CD4-positive, CD25-positive, alpha-beta regulatory T cell (primary cell): Measurements from ENCODE around the gene SETBP1. TPM values are rescaled to one million over a fixed set of nuclear protein-coding genes. Genes with fewer than 3 reads are reported as not detected.

Source experiments
- ATAC-seq, 2 donors: fragments of 150-1000 bp; cut with Tn5 transposase; one replicate each; pipeline ENCODE4 v1.10.0; 2021; ENCODE audit warnings: low read depth in 2 of 2, moderate number of reproducible peaks in 2 of 2, moderate library complexity in 1 of 2
- DNase-seq, 3 donors: peaks; one replicate each; pipeline versions ENCODE4 v3.0.0 to v3.0.0-alpha.2; 2012 to 2022; ENCODE audit warnings: mixed read lengths in 1 of 3
- H3K27ac ChIP-seq: one replicate; pipeline ENCODE4 v1.7.0; 2013; ENCODE audit warnings: mild to moderate bottlenecking, low read length; ENCODE audit not compliant: insufficient read depth, poor library complexity, severe bottlenecking
- H3K27me3 ChIP-seq: one replicate; pipeline ENCODE4 v1.7.0; 2013; ENCODE audit warnings: low read length; ENCODE audit not compliant: control insufficient read depth, insufficient read depth
- H3K36me3 ChIP-seq: one replicate; pipeline ENCODE4 v1.7.0; 2013; ENCODE audit warnings: mild to moderate bottlenecking, low read length, moderate library complexity; ENCODE audit not compliant: control insufficient read depth, insufficient read depth
- H3K4me1 ChIP-seq: 2 replicates; pipeline ENCODE4 v1.7.0; 2013; ENCODE audit warnings: mild to moderate bottlenecking, low read length; ENCODE audit not compliant: insufficient read depth, control insufficient read depth, poor library complexity, severe bottlenecking
- H3K4me3 ChIP-seq: one replicate; pipeline ENCODE4 v1.7.0; 2013; ENCODE audit warnings: low read depth, mild to moderate bottlenecking, low read length, moderate library complexity
- H3K9me3 ChIP-seq, 2 experiments: 1 replicate in 1 of 2; 2 replicates in 1 of 2; pipeline ENCODE4 v1.7.0; 2013; ENCODE audit warnings: low read length in 2 of 2, mild to moderate bottlenecking in 1 of 2, moderate library complexity in 1 of 2; ENCODE audit not compliant: control insufficient read depth in 2 of 2
- H3K27ac Mint-ChIP-seq, 3 donors: one replicate each; pipeline ENCODE4 v1.8.0; 2020 to 2022; ENCODE audit warnings: mild to moderate bottlenecking in 3 of 3, mixed read lengths in 3 of 3, moderate library complexity in 2 of 3
- H3K27me3 Mint-ChIP-seq: one replicate; pipeline ENCODE4 v1.8.0; 2022; ENCODE audit warnings: mild to moderate bottlenecking, mixed read lengths
- H3K36me3 Mint-ChIP-seq: one replicate; pipeline ENCODE4 v1.8.0; 2020; ENCODE audit warnings: mixed read lengths
- H3K4me1 Mint-ChIP-seq, 4 donors: one replicate each; pipeline ENCODE4 v1.8.0; 2020 to 2022; ENCODE audit warnings: mixed read lengths in 4 of 4, mild to moderate bottlenecking in 1 of 4
- H3K4me3 Mint-ChIP-seq, 4 donors: one replicate each; pipeline ENCODE4 v1.8.0; 2020 to 2022; ENCODE audit warnings: mild to moderate bottlenecking in 4 of 4, mixed read lengths in 4 of 4, moderate library complexity in 3 of 4
- H3K9me3 Mint-ChIP-seq, 7 donors: one replicate each; pipeline ENCODE4 v1.8.0; 2020 to 2022; ENCODE audit warnings: mixed read lengths in 7 of 7, mild to moderate bottlenecking in 3 of 7, moderate library complexity in 2 of 7
- polyA plus RNA-seq, 4 donors: library from polyadenylated mRNA; unstranded; fragments of 300-500 nt; fragmentation: Illumina TruSeq; gene quantifications; one replicate each; pipeline ENCODE4 v1.2.3, GENCODE V29; 2021
- total RNA-seq: library from RNA; stranded (reverse); gene quantifications from one replicate; pipeline ENCODE4 v1.2.3, GENCODE V29; 2022

SETBP1 gene
- total and polyA plus RNA-seq, 5 donors from 2014 or later, result 0.32 to 1.6 (median 0.38) TPM; not detected in 2

DNA sequence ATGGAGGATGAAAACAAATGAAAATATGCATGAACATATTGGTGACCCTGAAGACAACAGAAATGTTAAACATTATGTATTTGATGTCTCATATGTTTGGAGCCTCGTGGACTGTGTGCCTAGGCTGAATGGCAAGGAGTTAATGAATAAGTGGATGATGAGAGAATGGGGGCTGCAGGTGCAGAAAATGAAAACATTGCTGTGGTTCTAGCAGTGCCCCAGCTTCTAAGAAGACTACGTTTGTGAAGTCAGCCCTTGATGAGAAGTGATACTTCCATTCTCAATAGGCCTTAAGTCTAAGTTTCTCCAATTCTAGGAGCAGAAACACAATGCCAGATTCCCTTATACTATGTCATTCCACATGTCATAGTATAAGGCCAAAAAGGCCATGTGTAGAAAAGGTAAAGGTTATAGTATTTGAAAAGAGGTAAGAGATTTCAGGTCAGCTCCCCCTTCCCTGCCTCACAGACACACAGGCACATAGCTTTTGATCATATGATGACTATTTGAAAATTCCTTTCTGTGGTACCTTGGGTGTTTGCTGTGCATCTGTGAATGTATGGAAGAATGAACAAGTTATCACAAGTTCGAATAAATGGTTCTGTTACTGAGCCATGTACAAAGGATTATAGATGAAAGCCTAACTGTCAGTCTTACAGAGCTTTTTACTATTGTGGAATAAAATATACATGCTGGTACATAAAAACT is 280.8 kb downstream of the SETBP1 start:
- H3K36me3 Mint-ChIP-seq, result no peaks in the 10 kb centered on the region
- H3K4me1 Mint-ChIP-seq, result no peaks in the 10 kb centered on the region
- no peak for DNase-seq
- no peak overlapping the region for H3K4me3 Mint-ChIP-seq
- no peak for ATAC-seq
- no peak overlapping the region for H3K4me3 ChIP-seq
- no peaks in the 10 kb centered on the region for H3K9me3 ChIP-seq
- H3K27me3 Mint-ChIP-seq, result peaks cover 4% of the 10 kb centered on the region
- peaks cover 0 to 2% (median 0%) of the 10 kb centered on the region in 7 donors for H3K9me3 Mint-ChIP-seq
- no peak overlapping the region for H3K27ac Mint-ChIP-seq
- no peaks in the 10 kb centered on the region for H3K36me3 ChIP-seq
- H3K27ac ChIP-seq, result no peak overlapping the region
- no peaks in the 10 kb centered on the region for H3K4me1 ChIP-seq
- no peaks in the 10 kb centered on the region for H3K27me3 ChIP-seq

DNA sequence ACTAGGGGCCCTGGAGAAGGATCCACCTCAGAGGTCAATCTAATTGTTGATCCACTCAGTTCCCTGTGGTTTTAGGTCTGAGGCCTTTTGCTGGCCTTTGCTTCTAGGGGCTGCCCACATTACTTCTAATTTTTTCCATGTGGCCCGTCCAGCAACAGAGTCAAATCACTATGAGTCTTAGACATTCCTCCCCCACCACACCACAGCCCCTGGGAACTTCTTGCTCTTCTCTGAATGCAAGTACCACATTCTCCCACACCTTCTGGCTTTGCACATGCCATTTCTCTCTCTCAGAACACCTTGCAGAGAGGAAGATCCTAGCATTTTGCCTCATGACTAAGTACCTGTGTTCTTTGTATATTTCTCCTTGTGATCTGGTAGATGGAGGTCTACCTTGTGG is 286.9 kb downstream of the SETBP1 start:
- Mint-ChIP-seq H3K9me3 (no peaks in the 10 kb centered on the region), H3K4me1 (no peaks in the 10 kb centered on the region), H3K27ac (peak overlapping the region in 1 of 3 donors; percentile 8), H3K4me3 (no peak overlapping the region), H3K36me3 (no peaks in the 10 kb centered on the region), H3K27me3 (peaks cover 7% of the 10 kb centered on the region)
- Histone ChIP-seq H3K4me3 (no peak overlapping the region), H3K27me3 (no peaks in the 10 kb centered on the region), H3K4me1 (no peaks in the 10 kb centered on the region), H3K27ac (no peak overlapping the region), H3K9me3 (no peaks in the 10 kb centered on the region), H3K36me3 (no peaks in the 10 kb centered on the region)
- no peak for ATAC-seq
- no peak for DNase-seq

DNA sequence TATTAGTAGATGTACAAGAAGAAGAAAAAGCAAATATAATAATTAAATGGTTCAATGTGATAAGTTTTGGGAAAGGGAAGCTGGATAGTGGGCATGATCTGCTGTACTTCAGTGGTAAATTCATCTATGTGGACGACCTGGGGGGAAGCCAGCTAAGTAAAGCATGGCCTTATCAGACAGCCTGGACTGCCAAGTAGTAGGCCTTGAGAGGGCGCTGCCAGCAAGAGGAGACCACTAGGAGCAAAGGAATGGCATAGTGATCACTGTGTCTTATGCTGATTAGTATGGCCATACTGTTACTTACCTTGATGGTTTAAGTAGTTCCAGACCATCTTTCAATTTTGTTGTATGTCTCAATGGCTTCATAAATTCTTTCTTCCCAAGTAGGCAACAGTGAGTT is 287.6 kb downstream of the SETBP1 start:
- no peak overlapping the region for H3K27ac Mint-ChIP-seq
- Histone ChIP-seq H3K27me3 (no peaks in the 10 kb centered on the region), H3K9me3 (no peaks in the 10 kb centered on the region), H3K36me3 (no peaks in the 10 kb centered on the region), H3K27ac (no peak overlapping the region), H3K4me3 (no peak overlapping the region), H3K4me1 (no peaks in the 10 kb centered on the region)
- H3K4me1 Mint-ChIP-seq, result no peaks in the 10 kb centered on the region
- H3K27me3 Mint-ChIP-seq, result peaks cover 7% of the 10 kb centered on the region
- no peak for ATAC-seq
- H3K4me3 Mint-ChIP-seq, result no peak overlapping the region
- peaks cover 0 to 2% (median 0%) of the 10 kb centered on the region in 7 donors for H3K9me3 Mint-ChIP-seq
- no peaks in the 10 kb centered on the region for H3K36me3 Mint-ChIP-seq
- no peak for DNase-seq

DNA sequence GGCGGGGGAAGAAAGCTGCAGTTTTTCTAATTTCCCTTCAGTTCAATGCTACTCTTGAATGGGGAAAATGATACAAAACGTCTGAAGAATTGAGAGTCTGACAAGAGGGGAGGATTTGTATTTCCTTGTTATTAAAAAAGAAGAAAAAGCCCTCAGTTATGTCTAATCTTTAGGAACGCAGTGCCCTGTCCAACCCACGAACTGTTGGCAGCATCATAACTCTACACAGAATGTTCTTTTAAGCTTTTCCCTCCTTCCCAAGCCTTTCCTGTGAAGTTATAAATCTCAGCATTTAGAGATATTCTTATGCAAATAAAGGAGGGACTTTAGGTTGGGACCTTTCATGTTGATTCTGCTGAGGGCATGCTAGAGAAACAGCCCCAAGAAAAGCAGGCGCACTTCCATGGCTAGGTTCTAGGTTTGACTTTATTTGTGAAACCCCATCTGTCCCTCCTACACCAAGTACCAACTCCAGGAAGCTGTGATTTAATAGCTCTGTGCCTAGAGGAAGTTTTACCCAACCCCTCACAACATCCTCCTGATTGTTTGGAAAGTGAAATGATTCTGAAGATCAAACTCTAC is 288.6 kb downstream of the SETBP1 start:
- Mint-ChIP-seq H3K27me3 (peaks cover 7% of the 10 kb centered on the region), H3K36me3 (no peaks in the 10 kb centered on the region), H3K4me1 (no peaks in the 10 kb centered on the region), H3K4me3 (no peak overlapping the region), H3K9me3 (peaks cover 0 to 2% (median 0%) of the 10 kb centered on the region in 7 donors), H3K27ac (no peak overlapping the region)
- H3K9me3 ChIP-seq, result no peaks in the 10 kb centered on the region
- DNase-seq (no peak), ATAC-seq (no peak)
- no peaks in the 10 kb centered on the region for H3K36me3 ChIP-seq
- no peak overlapping the region for H3K27ac ChIP-seq
- no peaks in the 10 kb centered on the region for H3K27me3 ChIP-seq
- H3K4me3 ChIP-seq, result no peak overlapping the region
- H3K4me1 ChIP-seq, result no peaks in the 10 kb centered on the region

DNA sequence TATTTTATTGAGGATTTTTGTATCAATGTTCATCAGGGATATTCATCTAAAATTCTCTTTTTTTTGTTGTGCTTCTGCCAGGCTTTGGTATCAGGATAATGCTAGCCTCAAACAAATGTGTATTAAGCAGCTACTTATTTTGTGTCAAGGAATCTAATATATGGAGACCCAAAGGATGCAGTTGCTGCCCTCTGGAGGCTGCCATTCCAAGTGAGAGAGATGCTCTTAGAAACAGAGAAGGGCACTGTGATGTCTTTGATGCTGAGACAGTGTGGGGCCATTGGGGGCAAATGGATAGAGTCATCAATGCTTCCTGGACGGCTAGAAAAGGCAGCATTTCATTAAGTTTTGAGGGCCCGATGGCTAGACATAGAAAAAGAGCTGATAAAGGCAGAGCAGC is 292.6 kb downstream of the SETBP1 start:
- Mint-ChIP-seq H3K27ac (no peak overlapping the region), H3K36me3 (no peaks in the 10 kb centered on the region), H3K9me3 (peaks cover 0 to 2% (median 0%) of the 10 kb centered on the region in 7 donors), H3K27me3 (peaks cover under 1% of the 10 kb centered on the region), H3K4me1 (no peaks in the 10 kb centered on the region), H3K4me3 (no peak overlapping the region)
- ATAC-seq (no peak), DNase-seq (peak in 1 of 3 donors; percentile 4)
- no peaks in the 10 kb centered on the region for H3K36me3 ChIP-seq
- no peaks in the 10 kb centered on the region for H3K4me1 ChIP-seq
- H3K9me3 ChIP-seq, result no peaks in the 10 kb centered on the region
- no peak overlapping the region for H3K27ac ChIP-seq
- no peak overlapping the region for H3K4me3 ChIP-seq
- no peaks in the 10 kb centered on the region for H3K27me3 ChIP-seq

DNA sequence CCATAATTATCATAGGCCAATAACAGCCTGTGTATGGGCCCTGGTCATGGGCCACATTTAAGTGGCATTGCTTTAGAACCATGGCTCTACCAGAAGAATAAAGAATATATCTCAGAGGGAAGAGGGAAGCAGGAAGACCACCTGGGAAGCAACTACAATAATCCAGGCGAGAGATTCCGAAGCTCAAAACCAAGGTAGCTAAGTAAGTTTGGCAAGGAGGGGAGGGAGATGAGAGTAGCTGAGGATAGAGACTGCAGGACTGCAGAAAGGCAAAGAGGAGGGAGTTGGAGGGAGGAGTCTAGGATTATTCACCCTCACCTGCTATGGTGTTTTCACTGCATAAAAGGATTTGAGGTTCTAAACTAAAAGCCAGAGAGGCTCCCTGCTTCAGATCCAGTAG is 293.5 kb downstream of the SETBP1 start:
- DNase-seq, result no peak
- Mint-ChIP-seq H3K9me3 (peaks cover 0 to 2% (median 0%) of the 10 kb centered on the region in 7 donors), H3K4me3 (no peak overlapping the region), H3K27me3 (no peaks in the 10 kb centered on the region), H3K36me3 (no peaks in the 10 kb centered on the region), H3K4me1 (no peaks in the 10 kb centered on the region), H3K27ac (no peak overlapping the region)
- Histone ChIP-seq H3K27me3 (no peaks in the 10 kb centered on the region), H3K36me3 (no peaks in the 10 kb centered on the region), H3K4me1 (no peaks in the 10 kb centered on the region), H3K9me3 (no peaks in the 10 kb centered on the region), H3K4me3 (no peak overlapping the region), H3K27ac (no peak overlapping the region)
- no peak for ATAC-seq

DNA sequence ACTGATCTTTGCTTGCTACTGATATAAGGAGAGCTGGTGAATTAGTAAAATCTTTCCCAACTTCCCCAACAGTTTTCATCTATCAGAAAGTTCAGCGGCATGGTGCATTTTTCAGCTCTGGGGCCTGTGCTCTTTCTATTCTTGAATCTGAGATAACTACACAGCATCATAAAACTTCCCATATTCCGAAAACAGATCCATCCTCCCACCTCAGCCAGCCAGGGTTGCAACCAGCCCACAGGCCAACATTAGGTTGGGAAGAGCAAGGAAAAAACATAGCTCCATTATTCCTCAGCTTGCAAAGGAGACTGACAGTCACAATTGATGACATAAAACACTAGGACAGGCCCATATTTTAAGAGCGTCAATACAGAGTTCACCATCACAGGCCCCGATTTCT is 297.2 kb downstream of the SETBP1 start:
- no peak overlapping the region for H3K27ac ChIP-seq
- no peak for DNase-seq
- Mint-ChIP-seq H3K9me3 (peaks cover 0 to 1% (median 0%) of the 10 kb centered on the region in 7 donors), H3K27me3 (no peaks in the 10 kb centered on the region), H3K36me3 (no peaks in the 10 kb centered on the region), H3K4me1 (no peaks in the 10 kb centered on the region), H3K4me3 (no peak overlapping the region), H3K27ac (no peak overlapping the region)
- H3K9me3 ChIP-seq, result no peaks in the 10 kb centered on the region
- no peaks in the 10 kb centered on the region for H3K36me3 ChIP-seq
- H3K27me3 ChIP-seq, result no peaks in the 10 kb centered on the region
- ATAC-seq, result no peak
- H3K4me3 ChIP-seq, result no peak overlapping the region
- no peaks in the 10 kb centered on the region for H3K4me1 ChIP-seq

DNA sequence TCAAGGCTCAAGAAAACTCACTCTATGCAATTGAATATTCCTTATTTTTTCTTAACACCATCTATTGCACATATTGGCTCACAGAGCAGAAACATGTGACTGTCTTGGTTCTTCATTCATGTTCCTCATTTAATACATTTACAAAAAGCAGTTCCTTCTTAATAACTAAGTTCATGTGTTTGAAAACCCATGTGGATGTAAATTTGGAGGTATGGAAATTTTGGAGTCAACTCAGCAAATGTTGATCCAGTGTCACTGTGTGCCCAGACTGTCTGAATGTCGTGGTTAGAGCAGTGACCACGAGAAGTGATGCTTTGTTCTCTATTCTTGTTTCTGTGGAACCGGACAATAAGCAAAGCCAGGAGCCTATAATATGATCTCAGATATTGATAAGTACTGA is 299.1 kb downstream of the SETBP1 start:
- Histone ChIP-seq H3K36me3 (no peaks in the 10 kb centered on the region), H3K9me3 (no peaks in the 10 kb centered on the region), H3K27ac (no peak overlapping the region), H3K4me1 (no peaks in the 10 kb centered on the region), H3K4me3 (no peak overlapping the region), H3K27me3 (no peaks in the 10 kb centered on the region)
- no peak for ATAC-seq
- Mint-ChIP-seq H3K27me3 (no peaks in the 10 kb centered on the region), H3K4me1 (no peaks in the 10 kb centered on the region), H3K27ac (no peak overlapping the region), H3K36me3 (no peaks in the 10 kb centered on the region), H3K4me3 (no peak overlapping the region), H3K9me3 (peaks cover 0 to 3% (median 0%) of the 10 kb centered on the region in 7 donors)
- no peak for DNase-seq
